GM12878 (cell line): ENCODE data around the gene ARHGAP27. TPM values are rescaled to one million over a fixed set of nuclear protein-coding genes. Genes with fewer than 3 reads are reported as not detected.

Source experiments
- ATAC-seq: fragments of 200-7000 bp; cut with Tn5 transposase; 3 replicates; pipeline ENCODE4 v1.9.1; 2020; ENCODE audit warnings: mild to moderate bottlenecking, moderate library complexity
- BruUV-seq: library from RNA; stranded (reverse); fragments of 400-500 nt; replicated peaks from 2 replicates; lab custom pipeline; 2021; lab: Mats Ljungman, UMichigan
- CTCF ChIA-PET: fragments of 300-600 bp; sonication (Branson Sonifier 250); formaldehyde crosslinking; extraction: SDS; loops from one replicate; lab custom pipeline; 2021; ENCODE audit warnings: inconsistent platforms; lab: Yijun Ruan, JAX
- POLR2A ChIA-PET: fragments of 350-600 bp; formaldehyde crosslinking; extraction: SDS; loops from one replicate; lab custom pipeline; 2021; ENCODE audit warnings: inconsistent platforms; lab: Charles Lee
- RAD21 ChIA-PET: fragments of 300-600 bp; sonication (Branson Sonifier 250); formaldehyde crosslinking; loops from one replicate; lab custom pipeline; 2023; ENCODE audit warnings: antibody characterized with exemption; ENCODE audit not compliant: unreplicated experiment; lab: Charles Lee
- SMC1A ChIA-PET: fragments of 300-600 bp; sonication (Branson Sonifier 250); formaldehyde crosslinking; loops from one replicate; lab custom pipeline; 2023; ENCODE audit not compliant: unreplicated experiment, uncharacterized antibody; lab: Charles Lee
- DNase-seq: peaks from one replicate; pipeline ENCODE4 v3.0.0-alpha.2; 2011; ENCODE audit warnings: low read depth, low spot score
- FAIRE-seq: peaks from 3 replicates; lab custom pipeline; 2011; peaks lifted over from hg19 to GRCh38; lab: Jason Lieb, UNC
- H2AFZ ChIP-seq: 2 replicates; pipeline ENCODE4 v1.6.0; 2011; ENCODE audit warnings: low read depth, low read length, control low read depth; ENCODE audit not compliant: control insufficient read depth
- H3K27ac ChIP-seq: 2 replicates; pipeline ENCODE4 v1.5.1; 2011; ENCODE audit warnings: control low read depth; ENCODE audit not compliant: control insufficient read depth, insufficient read depth
- H3K27me3 ChIP-seq, 2 experiments: replicated peaks in 1 of 2; 2 replicates each; pipeline versions ENCODE4 v1.6.0 to v1.6.1; 2011; ENCODE audit warnings: low read length in 1 of 2; ENCODE audit not compliant: control insufficient read depth in 2 of 2, insufficient read depth in 2 of 2
- H3K36me3 ChIP-seq, 2 experiments: 2 replicates each; pipeline ENCODE4 v1.5.1; 2011; ENCODE audit warnings: low read length in 1 of 2; ENCODE audit not compliant: control insufficient read depth in 2 of 2, insufficient read depth in 2 of 2
- H3K4me1 ChIP-seq: 2 replicates; pipeline ENCODE4 v1.6.1; 2011; ENCODE audit warnings: mild to moderate bottlenecking, low read length, moderate library complexity, mixed read lengths; ENCODE audit not compliant: control insufficient read depth, insufficient read depth
- H3K4me2 ChIP-seq: 2 replicates; pipeline ENCODE4 v1.6.0; 2011; ENCODE audit warnings: control low read depth; ENCODE audit not compliant: control insufficient read depth, insufficient read depth
- H3K4me3 ChIP-seq: fragments of 200-600 bp; sonication (generic); 2 replicates; pipeline ENCODE4 v1.5.1; 2016
- H3K79me2 ChIP-seq: 2 replicates; pipeline ENCODE4 v1.6.0; 2011; ENCODE audit warnings: low read length; ENCODE audit not compliant: control insufficient read depth, insufficient read depth
- H3K9ac ChIP-seq: 2 replicates; pipeline ENCODE4 v1.8.0; 2011; ENCODE audit warnings: low read length, control low read depth, mixed read lengths; ENCODE audit not compliant: control insufficient read depth, insufficient read depth
- H3K9me3 ChIP-seq: replicated peaks from 3 replicates; pipeline ENCODE4 v1.5.1; 2011; ENCODE audit warnings: mild to moderate bottlenecking, low read length; ENCODE audit not compliant: control insufficient read depth, insufficient read depth
- H4K20me1 ChIP-seq: 2 replicates; pipeline ENCODE4 v1.6.0; 2011; ENCODE audit not compliant: control insufficient read depth, insufficient read depth
- CBFB ChIP-seq: IDR thresholded peaks from 2 replicates; pipeline ENCODE4 v1.6.1; 2016; ENCODE audit warnings: antibody characterized with exemption, low read depth
- CREM ChIP-seq: IDR thresholded peaks from 2 replicates; pipeline ENCODE4 v1.6.1; 2014; ENCODE audit warnings: antibody characterized with exemption, low read depth
- HCFC1 ChIP-seq: fragments of 150-350 bp; IDR thresholded peaks from 2 replicates; pipeline ENCODE4 v1.6.1; 2014; ENCODE audit warnings: low read length
- HDAC6 ChIP-seq: fragments of 200-600 bp; sonication (generic); IDR thresholded peaks from one replicate; pipeline ENCODE4 v1.8.0; 2017; ENCODE audit warnings: antibody characterized with exemption; ENCODE audit not compliant: unreplicated experiment
- HDGF ChIP-seq: fragments of 450-650 bp; IDR thresholded peaks from 2 replicates; pipeline ENCODE4 v1.6.1; 2016; ENCODE audit warnings: antibody characterized with exemption
- NR2C1 ChIP-seq: fragments of 450-650 bp; IDR thresholded peaks from 2 replicates; pipeline ENCODE4 v1.6.1; 2017; ENCODE audit warnings: antibody characterized with exemption, mild to moderate bottlenecking, moderate library complexity
- PKNOX1 ChIP-seq: fragments of 450-650 bp; IDR thresholded peaks from 2 replicates; pipeline ENCODE4 v1.6.1; 2016; ENCODE audit warnings: mild to moderate bottlenecking
- PRDM15 ChIP-seq: fragments of 450-650 bp; formaldehyde crosslinking; IDR thresholded peaks from 2 replicates; pipeline ENCODE4 v1.4.0; 2020; ENCODE audit warnings: mild to moderate bottlenecking, moderate library complexity
- RELA ChIP-seq: fragments of 450-650 bp; IDR thresholded peaks from 2 replicates; pipeline ENCODE4 v1.8.0; 2014; ENCODE audit warnings: borderline replicate concordance; ENCODE audit not compliant: partially characterized antibody
- SRF ChIP-seq, 2 experiments: IDR thresholded peaks; 2 replicates each; pipeline ENCODE4 v1.6.1; 2011; ENCODE audit warnings: low read depth in 2 of 2, low read length in 2 of 2, mild to moderate bottlenecking in 1 of 2, moderate library complexity in 1 of 2
- TCF7 ChIP-seq: IDR thresholded peaks from 2 replicates; pipeline ENCODE4 v1.6.1; 2014; ENCODE audit warnings: antibody characterized with exemption, borderline replicate concordance
- ZBED1 ChIP-seq: IDR thresholded peaks from 2 replicates; pipeline ENCODE4 v1.6.1; 2016; ENCODE audit warnings: borderline replicate concordance
- WGBS: methylation state at CpG from one replicate; pipeline ENCODE4 v1.1.6; 2016; ENCODE audit warnings: low lambda C conversion rate; ENCODE audit not compliant: insufficient replicate concordance, insufficient coverage; ENCODE audit errors: missing lambda C conversion rate; 5-methylcytosine and 5-hydroxymethylcytosine counted together
- in situ Hi-C: fragments of 300-500 bp; cut with MboI; formaldehyde crosslinking; loops from 9 replicates; pipeline ENCODE4 v1.14.3; 2018; ENCODE audit warnings: mixed read lengths
- intact Hi-C: fragments of 100-400 bp; cut with micrococcal nuclease; formaldehyde crosslinking; loops from one replicate; pipeline ENCODE4 v1.14.2; 2022; ENCODE audit not compliant: unreplicated experiment
- polyA plus RNA-seq, 11 experiments: library from polyadenylated mRNA; depleted of rRNA in 4 of 11; unstranded in 6 of 11; stranded (reverse) in 5 of 11; fragments of >200 nt; fragmentation: Nextera tagmentation in 4 of 11; fragmentation: Illumina TruSeq in 1 of 11; extraction: Ambion mirVana in 4 of 11; extraction: Trizol in 1 of 11; gene quantifications; 1 replicate in 1 of 11; 2 replicates in 10 of 11; pipeline versions ENCODE4 v1.2.1 to v1.2.3, GENCODE V29; 2011 to 2016; ENCODE audit warnings: inconsistent platforms in 2 of 11, missing spikeins in 2 of 11, low read depth in 1 of 11
- total RNA-seq, 4 experiments: library from RNA; depleted of rRNA in 3 of 4; stranded (reverse); fragments of >200 nt in 3 of 4; fragmentation: Illumina TruSeq in 1 of 4; extraction: Trizol in 1 of 4; gene quantifications; 2 replicates each; pipeline versions ENCODE4 v1.2.1 to v1.2.3, GENCODE V29; 2013 to 2021

Gene ARHGAP27
- total and polyA plus RNA-seq, 10 of the 15 experiments (the other 5 are each of a cell fraction or from before 2014, with no cell fraction given), result 0.64 to 45.7 (median 17.7) TPM

GRCh38 chr17:45426561-45426960 lies 6.1 kb downstream of the ARHGAP27 start:
- Histone ChIP-seq H2AFZ (no peak overlapping the region), H3K27me3 (no peaks in the 10 kb centered on the region), H3K79me2 (peaks cover 3% of the 10 kb centered on the region; the same call in 1 of the 2 replicates), H3K9ac (no peak overlapping the region), H3K36me3 (no peaks in the 10 kb centered on the region), H3K4me3 (no peak overlapping the region), H3K4me2 (no peak overlapping the region), H3K27ac (no peak overlapping the region), H3K9me3 (no peaks in the 10 kb centered on the region), H4K20me1 (no peaks in the 10 kb centered on the region), H3K4me1 (peaks cover 26% of the 10 kb centered on the region)
- intact Hi-C loops, result no loop called here
- BruUV-seq, result no TSS peak
- TF ChIP-seq NR2C1 (no peak), ZBED1 (no peak), HDAC6 (no peak), RELA (no peak), HCFC1 (no peak), PRDM15 (no peak), SRF (IDR thresholded peaks at IDR 0.05; ENCODE audit: low read depth in 2 of 2, low read length in 2 of 2) (no peak), PKNOX1 (no peak), TCF7 (no peak), CBFB (no peak), CREM (no peak), HDGF (no peak)
- SMC1A ChIA-PET, result interaction anchor here (1.1 to 4.0 kb wide), 2 partner anchors 13 to 31 kb away, joined by 4 to 21 read pairs; no protein-coding TSS in a partner anchor
- FAIRE-seq (no peak), ATAC-seq (no peak), DNase-seq (no peak)
- POLR2A ChIA-PET, result no interaction called here
- 47% methylated on average over 7 of the region's 7 CpGs for WGBS
- CTCF ChIA-PET, result interaction anchor here (1.4 to 6.9 kb wide), 5 partner anchors 12 to 167 kb away, joined by 4 to 67 read pairs (median 5); no protein-coding TSS in a partner anchor
- RAD21 ChIA-PET, result interaction anchor here (1.0 to 3.3 kb wide), 4 partner anchors 13 to 207 kb away, joined by 3 to 24 read pairs (median 6); no protein-coding TSS in a partner anchor
- in situ Hi-C loops, result no loop called here
